ENCODE data around the gene U2SURP.
"Not testable (repeated sequence)": the region's sequence is repeated elsewhere in the genome, so short reads cannot be mapped to it uniquely, and the experiment has no call there.

U2SURP gene

GRCh38 chr3:142977399-142977728 lies 24.0 kb upstream of the U2SURP start:
- DNase-seq = no peak

GRCh38 chr3:142981108-142981507 lies 20.3 kb upstream of the U2SURP start:
- DNase-seq = no peak

GRCh38 chr3:142982038-142982773 lies 19.2 kb upstream of the U2SURP start:
- peak; percentile 31 for DNase-seq

GRCh38 chr3:142983318-142983717 lies 18.1 kb upstream of the U2SURP start:
- no peak for DNase-seq

- no peak for DNase-seq
Observed at GRCh38 chr3:142984255-142984654, 17.1 kb upstream of the U2SURP start.

- DNase-seq = peak; percentile 62
Observed at GRCh38 chr3:142987080-142987700, 14.2 kb upstream of the U2SURP start.

- DNase-seq = no peak
Observed at GRCh38 chr3:142987707-142988106, 13.7 kb upstream of the U2SURP start.

GRCh38 chr3:142988221-142988620 lies 13.1 kb upstream of the U2SURP start:
- DNase-seq = not testable (repeated sequence)

GRCh38 chr3:142988826-142989225 lies 12.5 kb upstream of the U2SURP start:
- DNase-seq = not testable (repeated sequence)

- no peak for DNase-seq
Observed at GRCh38 chr3:142990721-142991120, 10.6 kb upstream of the U2SURP start.

- no peak for DNase-seq
Observed at GRCh38 chr3:142992323-142992722, 9.0 kb upstream of the U2SURP start.

GRCh38 chr3:142993958-142994442 lies 7.4 kb upstream of the U2SURP start:
- peak; percentile 70 for DNase-seq

GRCh38 chr3:142997330-142997729 lies 4.0 kb upstream of the U2SURP start:
- no peak for DNase-seq

- no peak for DNase-seq
Observed at GRCh38 chr3:142998439-142998838, 2.9 kb upstream of the U2SURP start.

GRCh38 chr3:142999881-143000280 lies 1.5 kb upstream of the U2SURP start:
- DNase-seq = no peak

- no peak for DNase-seq
Observed at GRCh38 chr3:143000528-143000927, 842 bp upstream of the U2SURP start.

- no peak for DNase-seq
Observed at GRCh38 chr3:143001034-143001368, 369 bp upstream of the U2SURP start.

- DNase-seq = no peak
Observed at GRCh38 chr3:143002083-143002712, 828 bp downstream of the U2SURP start.

- DNase-seq = no peak
Observed at GRCh38 chr3:143002727-143003126, 1.4 kb downstream of the U2SURP start.

GRCh38 chr3:143004823-143005222 lies 3.5 kb downstream of the U2SURP start:
- DNase-seq = no peak

GRCh38 chr3:143010024-143010423 lies 8.7 kb downstream of the U2SURP start:
- no peak for DNase-seq

GRCh38 chr3:143011705-143012104 lies 10.3 kb downstream of the U2SURP start:
- DNase-seq = no peak

- DNase-seq = no peak
Observed at GRCh38 chr3:143014921-143015320, 13.6 kb downstream of the U2SURP start.

- DNase-seq = no peak
Observed at GRCh38 chr3:143016321-143016972, 15.1 kb downstream of the U2SURP start.

Measured in NCI-H1436 (cell line).